Omental fat pad (tissue), 4 donors: ENCODE measurements around the gene SCNM1. TPM values are rescaled to one million over a fixed set of nuclear protein-coding genes. Genes with fewer than 3 reads are reported as not detected.
A peak's percentile ranks its signal among the peaks of the same experiment; 100 is the strongest.

Source experiments
- ATAC-seq: fragments of 150-250 bp; one replicate; pipeline ENCODE4 v1.9.1; 2016; ENCODE audit warnings: mild to moderate bottlenecking, moderate library complexity; ENCODE audit not compliant: low FRiP score
- DNase-seq: peaks from one replicate; pipeline ENCODE4 v3.0.0-alpha.2; 2019; ENCODE audit warnings: low spot score
- total RNA-seq, 4 donors: library from RNA; depleted of rRNA; stranded (reverse); fragments of >200 nt; gene quantifications; one replicate each; pipeline ENCODE4 v1.1.0, GENCODE V29; 2016
- TF ChIP-seq, protein P1 (sequence below), 3 donors: fragments of 450-650 bp; IDR thresholded peaks; one replicate each; pipeline ENCODE4 v1.5.1; 2016 to 2017; ENCODE audit warnings: antibody characterized with exemption in 3 of 3, mild to moderate bottlenecking in 3 of 3, moderate library complexity in 2 of 3

The SCNM1 gene
- total RNA-seq, 4 donors from 2014 or later, result 12.0 to 24.7 (median 20.7) TPM

DNA sequence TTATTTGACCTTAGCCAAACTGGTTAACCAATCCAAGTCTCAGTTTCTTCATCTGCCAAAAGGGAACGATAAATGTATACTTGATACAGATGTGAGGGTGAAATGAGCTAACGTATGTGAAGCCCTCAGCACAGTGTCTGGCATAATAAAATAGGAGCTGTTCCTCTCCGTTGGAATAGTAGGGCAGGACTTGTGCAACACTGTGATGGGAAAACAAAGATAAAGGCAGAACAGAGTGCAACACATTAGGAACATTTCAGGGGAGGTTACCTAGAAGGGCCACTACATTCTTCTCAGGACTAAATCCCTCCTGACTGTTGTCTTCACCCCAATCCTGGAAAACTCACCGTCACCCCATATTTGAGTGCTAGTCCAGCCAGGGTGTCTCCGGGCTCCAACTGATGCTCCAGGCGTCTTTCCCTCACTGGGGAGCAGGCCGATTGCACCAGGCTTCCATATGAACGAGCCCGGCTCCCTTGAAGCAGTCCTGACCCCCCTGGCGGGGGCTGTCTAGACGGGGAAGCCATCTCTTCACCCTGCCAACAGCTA is 1.1 kb upstream of the SCNM1 start:
- TF ChIP-seq, protein P1, sequence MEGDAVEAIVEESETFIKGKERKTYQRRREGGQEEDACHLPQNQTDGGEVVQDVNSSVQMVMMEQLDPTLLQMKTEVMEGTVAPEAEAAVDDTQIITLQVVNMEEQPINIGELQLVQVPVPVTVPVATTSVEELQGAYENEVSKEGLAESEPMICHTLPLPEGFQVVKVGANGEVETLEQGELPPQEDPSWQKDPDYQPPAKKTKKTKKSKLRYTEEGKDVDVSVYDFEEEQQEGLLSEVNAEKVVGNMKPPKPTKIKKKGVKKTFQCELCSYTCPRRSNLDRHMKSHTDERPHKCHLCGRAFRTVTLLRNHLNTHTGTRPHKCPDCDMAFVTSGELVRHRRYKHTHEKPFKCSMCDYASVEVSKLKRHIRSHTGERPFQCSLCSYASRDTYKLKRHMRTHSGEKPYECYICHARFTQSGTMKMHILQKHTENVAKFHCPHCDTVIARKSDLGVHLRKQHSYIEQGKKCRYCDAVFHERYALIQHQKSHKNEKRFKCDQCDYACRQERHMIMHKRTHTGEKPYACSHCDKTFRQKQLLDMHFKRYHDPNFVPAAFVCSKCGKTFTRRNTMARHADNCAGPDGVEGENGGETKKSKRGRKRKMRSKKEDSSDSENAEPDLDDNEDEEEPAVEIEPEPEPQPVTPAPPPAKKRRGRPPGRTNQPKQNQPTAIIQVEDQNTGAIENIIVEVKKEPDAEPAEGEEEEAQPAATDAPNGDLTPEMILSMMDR (IDR thresholded peaks at IDR 0.05), result no peak
- DNase-seq (no peak), ATAC-seq (no peak)

DNA sequence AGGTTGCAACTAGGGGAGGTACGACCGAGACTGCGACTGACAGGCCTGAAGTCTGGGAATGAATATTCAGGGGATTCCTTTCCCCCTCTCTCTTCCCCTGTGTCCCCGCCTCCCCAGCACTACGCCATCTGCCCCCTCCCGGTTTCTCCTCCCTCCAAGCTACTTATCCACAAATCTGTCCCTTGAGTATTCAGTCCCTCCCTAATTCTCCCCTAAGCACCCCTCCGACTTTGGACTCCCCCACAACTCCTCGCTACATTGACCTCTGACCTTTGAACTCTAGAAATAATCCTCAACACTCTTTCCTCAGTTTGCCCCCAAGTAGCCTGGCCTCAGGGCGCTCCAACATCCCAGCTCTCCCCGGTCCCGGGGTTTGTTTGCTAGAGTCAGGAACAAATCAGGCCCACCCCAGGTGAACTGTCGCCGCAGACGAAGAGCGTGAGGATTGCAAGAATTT is 635 bp upstream of the SCNM1 start:
- TF ChIP-seq, protein P1 (IDR thresholded peaks at IDR 0.05), result no peak
- peak; percentile 24 for ATAC-seq
- no peak for DNase-seq

DNA sequence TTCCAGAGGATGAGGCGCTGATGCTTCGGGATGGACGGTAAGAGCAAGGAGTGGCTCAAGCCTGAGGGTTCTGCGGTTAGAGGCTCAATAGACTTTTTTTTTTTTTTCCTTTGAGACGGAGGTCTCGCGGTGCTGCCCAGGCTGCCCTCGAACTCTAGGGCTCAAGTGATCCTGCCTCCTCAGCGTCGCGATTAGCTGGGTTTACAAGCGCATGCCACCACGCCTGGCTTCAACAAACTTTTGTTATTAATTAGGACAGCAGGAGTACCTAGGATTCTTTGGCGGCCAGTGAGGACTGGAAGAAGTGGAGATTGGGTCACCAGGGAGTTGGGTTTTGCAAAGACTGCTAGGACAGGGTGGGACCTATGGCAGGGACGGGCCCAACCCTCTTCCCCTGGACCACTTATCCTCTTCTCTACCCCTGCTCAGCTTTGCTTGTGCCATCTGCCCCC is 587 bp downstream of the SCNM1 start:
- ATAC-seq (no peak), DNase-seq (no peak)
- TF ChIP-seq, protein P1 (IDR thresholded peaks at IDR 0.05), result no peak

DNA sequence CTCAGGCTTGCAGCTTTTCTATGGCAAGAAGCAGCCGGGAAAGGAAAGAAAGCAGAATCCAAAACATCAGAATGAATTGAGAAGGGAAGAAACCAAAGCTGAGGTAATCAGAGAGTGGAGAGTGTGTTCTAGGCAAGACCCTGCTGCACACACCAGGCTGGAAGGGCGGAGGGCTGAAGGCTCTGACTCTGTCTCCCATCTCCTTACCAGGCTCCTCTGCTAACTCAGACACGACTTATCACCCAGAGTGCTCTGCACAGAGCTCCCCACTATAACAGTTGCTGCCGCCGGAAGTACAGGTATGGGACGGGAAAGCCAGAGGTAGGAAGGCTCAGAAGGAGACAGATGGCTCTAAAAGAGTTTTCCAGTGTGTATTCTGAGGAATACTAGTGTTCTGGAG is 1.2 kb downstream of the SCNM1 start:
- DNase-seq (no peak), ATAC-seq (no peak)
- TF ChIP-seq, protein P1 (IDR thresholded peaks at IDR 0.05), result no peak

DNA sequence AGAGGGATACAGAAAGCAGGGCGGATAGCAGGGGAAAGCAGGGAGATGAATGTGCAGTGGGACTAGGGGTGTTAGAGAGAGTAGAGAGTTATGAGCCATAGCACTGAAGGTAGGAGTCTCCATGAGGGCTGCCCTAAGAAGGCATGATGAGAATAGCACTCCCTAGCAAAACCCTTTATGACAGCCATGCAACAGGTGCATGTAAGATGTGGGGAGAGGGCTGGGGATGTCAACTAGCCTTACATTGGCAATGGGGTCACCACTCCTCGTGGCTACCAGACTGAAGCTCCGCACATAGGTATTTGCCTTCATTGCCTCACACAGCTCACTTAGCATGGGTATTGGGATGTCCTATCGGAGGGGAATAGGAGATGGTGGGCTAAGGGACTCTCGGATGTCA is 5.2 kb downstream of the SCNM1 start:
- DNase-seq (no peak), ATAC-seq (no peak)
- TF ChIP-seq, protein P1 (IDR thresholded peaks at IDR 0.05), result no peak

DNA sequence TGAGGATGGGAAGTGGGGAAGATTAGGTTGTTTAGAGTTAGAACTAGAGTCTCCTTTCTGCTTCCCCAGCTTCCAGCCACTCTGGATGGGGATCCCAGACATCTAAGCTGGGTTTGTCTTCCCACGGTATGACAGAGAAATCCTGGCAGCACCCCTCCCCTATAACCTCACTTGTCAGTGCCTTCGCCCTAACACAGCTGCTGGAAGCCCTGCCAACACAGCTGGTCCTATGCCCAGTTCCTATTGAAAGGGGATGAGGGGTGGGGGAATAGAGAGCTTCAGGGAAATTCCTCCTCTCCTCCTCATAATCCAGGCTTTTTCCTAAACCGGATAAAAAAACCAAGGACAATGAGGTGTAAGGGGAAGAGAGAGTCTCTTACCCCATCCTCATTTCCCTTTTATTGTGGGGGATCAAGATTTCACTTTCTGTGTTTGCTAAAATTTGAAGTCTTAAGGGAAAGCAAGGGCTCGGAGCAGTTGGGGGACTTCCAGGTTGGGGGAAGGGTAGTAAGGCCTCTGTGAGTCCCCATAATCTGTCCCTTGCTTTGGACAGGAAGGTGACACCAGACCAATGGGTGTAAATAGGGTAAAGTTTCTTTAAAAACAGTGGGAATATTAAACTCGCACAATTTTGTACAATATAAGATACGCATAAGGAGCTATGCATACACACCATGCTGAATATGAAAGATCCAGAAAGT is 9.2 kb downstream of the SCNM1 start:
- TF ChIP-seq, protein P1 (IDR thresholded peaks at IDR 0.05), result no peak
- ATAC-seq (no peak), DNase-seq (no peak)

DNA sequence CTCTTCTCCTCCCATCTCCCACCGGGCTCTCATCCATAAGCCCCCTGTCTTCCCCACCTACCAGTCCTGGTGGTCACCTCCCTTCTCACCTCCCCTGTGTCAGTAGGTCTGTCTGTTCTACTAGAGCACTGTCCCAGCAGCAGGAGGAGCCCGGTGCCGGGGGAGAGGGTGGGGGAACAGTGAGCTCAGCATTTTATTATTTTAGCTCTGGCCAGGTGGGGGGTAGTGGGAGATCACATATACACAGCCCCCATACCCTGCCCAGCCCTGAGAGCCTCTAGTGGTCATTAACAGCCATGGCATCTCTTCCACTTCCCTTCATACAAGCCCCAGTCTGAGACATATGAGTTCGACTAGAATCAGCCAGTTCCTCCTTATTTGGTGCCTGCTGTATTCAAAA is 9.9 kb downstream of the SCNM1 start, which contains the start of gene TMOD4:
Gene TMOD4, minus strand, starts transcription at position 119 of the 400 bp plus-strand sequence. CDS start 1,106 bp downstream, outside the sequence.
- DNase-seq (no peak), ATAC-seq (no peak)
- TF ChIP-seq, protein P1 (IDR thresholded peaks at IDR 0.05), result no peak
